C4-2B (cell line): ENCODE data around the gene MYO1G.

Experiments
- CTCF ChIP-seq: fragments of 450-650 bp; conservative IDR thresholded peaks from 2 replicates; pipeline ENCODE4 v1.5.1; 2017; ENCODE audit warnings: mild to moderate bottlenecking
- ZFX ChIP-seq: fragments of 450-650 bp; IDR thresholded peaks from 2 replicates; pipeline ENCODE4 v1.6.1; 2017

- TF ChIP-seq CTCF: no peak
- no peak for TF ChIP-seq ZFX
Observed at GRCh38 chr7:45021604-45022296, 42.9 kb upstream of the MYO1G start.
